Mucosa of gallbladder (tissue), 1 donor: ENCODE data around the gene SYNE4. TPM values are rescaled to one million over a fixed set of nuclear protein-coding genes. Genes with fewer than 3 reads are reported as not detected.

ENCODE experiments used
- total RNA-seq: library from RNA; stranded (reverse); gene quantifications from one replicate; pipeline ENCODE4 v1.2.1, GENCODE V29; 2021
- donor health status: DM: no; HTN: no; CAD: no.

Gene SYNE4
- total RNA-seq, 1 donor from 2014 or later, result 17.4 TPM

Other genes with a start within 250 kb of the SYNE4 start
- 20.1 TPM for gene ARHGAP33, start 233.2 kb downstream of the SYNE4 start, total RNA-seq
- 0.46 TPM for gene PRODH2, start 196.0 kb downstream of the SYNE4 start, total RNA-seq
- gene NPHS1, start 156.3 kb downstream of the SYNE4 start, total RNA-seq, result 0.06 TPM
- gene KIRREL2, start 151.9 kb downstream of the SYNE4 start, total RNA-seq, result 0.12 TPM
- gene APLP1, start 140.2 kb downstream of the SYNE4 start, total RNA-seq, result 85.6 TPM
- gene NFKBID, start 108.3 kb downstream of the SYNE4 start, total RNA-seq, result 34.5 TPM
- 14.4 TPM for gene HCST, start 106.3 kb downstream of the SYNE4 start, total RNA-seq
- 94.6 TPM for gene TYROBP, start 100.5 kb downstream of the SYNE4 start, total RNA-seq
- gene LRFN3, start 72.4 kb downstream of the SYNE4 start, total RNA-seq, result 23.7 TPM
- 20.0 TPM for gene SDHAF1, start 13.6 kb downstream of the SYNE4 start, total RNA-seq
- 34.9 TPM for gene ALKBH6, start 5.4 kb upstream of the SYNE4 start, total RNA-seq
- gene CLIP3, start 24.1 kb upstream of the SYNE4 start, total RNA-seq, result 74.0 TPM
- 12.9 TPM for gene THAP8, start 45.5 kb upstream of the SYNE4 start, total RNA-seq
- gene WDR62, start 46.1 kb upstream of the SYNE4 start, total RNA-seq, result 1.3 TPM
- not detected for gene OVOL3, start 102.3 kb upstream of the SYNE4 start, total RNA-seq
- 74.5 TPM for gene POLR2I, start 106.1 kb upstream of the SYNE4 start, total RNA-seq
- gene TBCB, start 106.7 kb upstream of the SYNE4 start, total RNA-seq, result 132 TPM
- gene CAPNS1, start 131.3 kb upstream of the SYNE4 start, total RNA-seq, result 584 TPM
- 55.7 TPM for gene COX7A1, start 143.6 kb upstream of the SYNE4 start, total RNA-seq
- 5.3 TPM for gene ZNF565, start 205.9 kb upstream of the SYNE4 start, total RNA-seq
- gene ZNF146, start 206.3 kb upstream of the SYNE4 start, total RNA-seq, result 40.2 TPM